HCT116 (cell line): ENCODE data around the gene TKFC. TPM values are rescaled to one million over a fixed set of nuclear protein-coding genes. Genes with fewer than 3 reads are reported as not detected.

ENCODE experiments used
- ATAC-seq: fragments of 200-7000 bp; cut with Tn5 transposase; 2 replicates; pipeline ENCODE4 v1.9.1; 2020; ENCODE audit warnings: mild to moderate bottlenecking, moderate library complexity
- BruUV-seq: library from RNA; stranded (reverse); fragments of 400-500 nt; replicated peaks from 2 replicates; lab custom pipeline; 2021; lab: Mats Ljungman, UMichigan
- CTCF ChIA-PET: fragments of 300-600 bp; sonication (Branson Sonifier 250); formaldehyde crosslinking; loops from one replicate; lab custom pipeline; 2021; ENCODE audit warnings: antibody characterized with exemption; lab: Charles Lee
- POLR2A ChIA-PET: fragments of 300-600, 350-600 bp; sonication (Branson Sonifier 250); formaldehyde crosslinking; loops from one replicate; lab custom pipeline; 2021; ENCODE audit warnings: antibody characterized with exemption; lab: Charles Lee
- RAD21 ChIA-PET, 2 experiments: fragments of 300-600 bp; sonication (Branson Sonifier 250); formaldehyde crosslinking; loops; one replicate each; lab custom pipeline; 2023; ENCODE audit warnings: low total read pairs in 2 of 2; ENCODE audit not compliant: uncharacterized antibody in 2 of 2, unreplicated experiment in 2 of 2, low non-redundant PET in 1 of 2; lab: Charles Lee
- DNase-seq: peaks from one replicate; pipeline ENCODE4 v3.0.0-alpha.2; 2010; ENCODE audit warnings: low read depth, low spot score
- H2AFZ ChIP-seq: fragments of 200-600 bp; shearing (Covaris generic), sonication (generic); 2 replicates; pipeline ENCODE4 v1.6.1; 2017; ENCODE audit warnings: low read depth, mixed run types, mixed read lengths, antibody characterized with exemption, low read length; ENCODE audit not compliant: poor library complexity, severe bottlenecking
- H3K27ac ChIP-seq: 2 replicates; pipeline ENCODE4 v1.5.1; 2012; ENCODE audit warnings: low read depth, low read length
- H3K27me3 ChIP-seq: fragments of 200-600 bp; sonication (generic); 2 replicates; pipeline ENCODE4 v1.6.1; 2016; ENCODE audit warnings: mixed run types, low read length, mixed read lengths; ENCODE audit not compliant: insufficient read depth
- H3K36me3 ChIP-seq, 2 experiments: fragments of 200-500 bp in 1 of 2; fragments of 200-600 bp in 1 of 2; sonication (Bioruptor generic) in 1 of 2; sonication (generic) in 1 of 2; 2 replicates each; pipeline versions ENCODE4 v1.5.1 to v1.6.1; 2014 to 2016; ENCODE audit warnings: low read length in 2 of 2, inconsistent platforms in 1 of 2, mixed read lengths in 1 of 2, mixed run types in 1 of 2; ENCODE audit not compliant: insufficient read depth in 2 of 2, control insufficient read depth in 1 of 2
- H3K4me1 ChIP-seq, 2 experiments: fragments of 200-600 bp in 1 of 2; sonication (generic) in 1 of 2; 2 replicates each; pipeline versions ENCODE4 v1.5.1 to v1.6.1; 2012 to 2017; ENCODE audit warnings: low read length in 2 of 2, inconsistent platforms in 1 of 2, mild to moderate bottlenecking in 1 of 2, mixed read lengths in 1 of 2, mixed run types in 1 of 2, moderate library complexity in 1 of 2; ENCODE audit not compliant: insufficient read depth in 2 of 2, control insufficient read depth in 1 of 2
- H3K4me2 ChIP-seq: fragments of 200-600 bp; sonication (generic); 2 replicates; pipeline ENCODE4 v1.6.1; 2017; ENCODE audit warnings: mixed run types, low read length, mixed read lengths
- H3K4me3 ChIP-seq, 2 experiments: fragments of 200-600 bp in 1 of 2; sonication (generic) in 1 of 2; replicated peaks in 1 of 2; 2 replicates each; pipeline ENCODE4 v1.5.1; 2011 to 2016; ENCODE audit warnings: low read length in 2 of 2, control low read depth in 1 of 2, low read depth in 1 of 2, mild to moderate bottlenecking in 1 of 2, mixed read lengths in 1 of 2, mixed run types in 1 of 2
- H3K79me2 ChIP-seq: fragments of 200-600 bp; sonication (generic); 2 replicates; pipeline ENCODE4 v1.6.1; 2017; ENCODE audit warnings: mild to moderate bottlenecking, mixed run types, low read length, moderate library complexity, mixed read lengths; ENCODE audit not compliant: insufficient read depth
- H3K9ac ChIP-seq: fragments of 200-600 bp; sonication (generic); 2 replicates; pipeline ENCODE4 v1.6.1; 2016; ENCODE audit warnings: low read length, mixed read lengths
- H3K9me2 ChIP-seq: fragments of 200-600 bp; sonication (generic), shearing (Covaris generic); 2 replicates; pipeline ENCODE4 v1.6.1; 2017; ENCODE audit warnings: mixed run types, mild to moderate bottlenecking, moderate library complexity; ENCODE audit not compliant: insufficient read depth
- H3K9me3 ChIP-seq, 2 experiments: fragments of 200-500 bp in 1 of 2; fragments of 200-600 bp in 1 of 2; sonication (Bioruptor generic) in 1 of 2; sonication (generic) in 1 of 2; 2 replicates each; pipeline ENCODE4 v1.6.1; 2014 to 2017; ENCODE audit warnings: low read length in 2 of 2, mixed read lengths in 2 of 2, inconsistent platforms in 1 of 2, low read depth in 1 of 2, mild to moderate bottlenecking in 1 of 2, mixed run types in 1 of 2, moderate library complexity in 1 of 2; ENCODE audit not compliant: control insufficient read depth in 1 of 2, insufficient read depth in 1 of 2
- H4K20me1 ChIP-seq: fragments of 200-600 bp; sonication (generic), shearing (Covaris generic); 2 replicates; pipeline ENCODE4 v1.6.1; 2017; ENCODE audit warnings: mixed run types, mild to moderate bottlenecking, moderate library complexity; ENCODE audit not compliant: insufficient read depth
- CBX3 ChIP-seq: IDR thresholded peaks from 2 replicates; pipeline ENCODE4 v1.6.1; 2012; ENCODE audit warnings: low read depth
- CEBPB ChIP-seq: IDR thresholded peaks from 2 replicates; pipeline ENCODE4 v1.6.1; 2012; ENCODE audit warnings: low read depth
- EGR1 ChIP-seq: IDR thresholded peaks from 2 replicates; pipeline ENCODE4 v1.6.1; 2012; ENCODE audit warnings: low read depth
- ELF1 ChIP-seq: IDR thresholded peaks from 2 replicates; pipeline ENCODE4 v1.6.1; 2012; ENCODE audit warnings: low read depth, borderline replicate concordance
- FOSL1 ChIP-seq: IDR thresholded peaks from 2 replicates; pipeline ENCODE4 v1.6.1; 2012; ENCODE audit warnings: low read depth
- JUND ChIP-seq: IDR thresholded peaks from 2 replicates; pipeline ENCODE4 v1.6.1; 2012
- POLR2A ChIP-seq: IDR thresholded peaks from 2 replicates; pipeline ENCODE4 v1.7.0; 2011; ENCODE audit warnings: borderline replicate concordance; ENCODE audit not compliant: insufficient read depth, insufficient read length; ENCODE audit errors: extremely low read depth
- RAD21 ChIP-seq: IDR thresholded peaks from 2 replicates; pipeline ENCODE4 v1.6.1; 2012; ENCODE audit warnings: low read depth, mild to moderate bottlenecking
- SIN3A ChIP-seq: IDR thresholded peaks from 2 replicates; pipeline ENCODE4 v1.6.1; 2012; ENCODE audit warnings: low read depth
- SRF ChIP-seq: IDR thresholded peaks from 2 replicates; pipeline ENCODE4 v1.6.1; 2012; ENCODE audit warnings: low read depth
- TCF7L2 ChIP-seq: IDR thresholded peaks from 2 replicates; pipeline ENCODE4 v1.7.0; 2011; ENCODE audit warnings: borderline replicate concordance, inconsistent platforms; ENCODE audit not compliant: insufficient read depth, insufficient read length; ENCODE audit errors: extremely low read depth
- ZNF274 ChIP-seq: fragments of 200-500 bp; sonication (Bioruptor generic); IDR thresholded peaks from 2 replicates; pipeline ENCODE4 v1.6.1; 2014; ENCODE audit warnings: mild to moderate bottlenecking, low read depth, low read length, inconsistent platforms
- intact Hi-C: fragments of 100-400 bp; cut with micrococcal nuclease; formaldehyde crosslinking; loops from 2 replicates; pipeline ENCODE4 v1.10.0; 2022
- total RNA-seq: library from RNA; stranded (reverse); gene quantifications from one replicate; pipeline ENCODE4 v1.2.1, GENCODE V29; 2021; ENCODE audit not compliant: unreplicated experiment
- TF ChIP-seq, protein P1 (sequence below): IDR thresholded peaks from 2 replicates; pipeline ENCODE4 v1.6.1; 2012
- TF ChIP-seq, protein P2 (sequence below): IDR thresholded peaks from 2 replicates; pipeline ENCODE4 v1.6.1; 2012
- TF ChIP-seq, protein P3 (sequence below), 3 experiments: fragments of 200-600 bp in 1 of 3; sonication (generic) in 1 of 3; IDR thresholded peaks in 2 of 3; conservative IDR thresholded peaks in 1 of 3; 2 replicates each; pipeline ENCODE4 v1.5.1; 2012 to 2017; ENCODE audit warnings: low read depth in 2 of 3, low read length in 2 of 3, antibody characterized with exemption in 1 of 3, borderline replicate concordance in 1 of 3, control low read depth in 1 of 3, mild to moderate bottlenecking in 1 of 3, mixed read lengths in 1 of 3, mixed run types in 1 of 3, moderate library complexity in 1 of 3; ENCODE audit not compliant: insufficient read depth in 1 of 3
- TF ChIP-seq, protein P4 (sequence below): IDR thresholded peaks from 2 replicates; pipeline ENCODE4 v1.6.1; 2011; ENCODE audit warnings: mild to moderate bottlenecking, low read length, moderate library complexity; ENCODE audit not compliant: insufficient replicate concordance; ENCODE audit errors: extremely low read depth

The TKFC gene
- total RNA-seq, 1 experiment from 2014 or later: 156 TPM

DNA sequence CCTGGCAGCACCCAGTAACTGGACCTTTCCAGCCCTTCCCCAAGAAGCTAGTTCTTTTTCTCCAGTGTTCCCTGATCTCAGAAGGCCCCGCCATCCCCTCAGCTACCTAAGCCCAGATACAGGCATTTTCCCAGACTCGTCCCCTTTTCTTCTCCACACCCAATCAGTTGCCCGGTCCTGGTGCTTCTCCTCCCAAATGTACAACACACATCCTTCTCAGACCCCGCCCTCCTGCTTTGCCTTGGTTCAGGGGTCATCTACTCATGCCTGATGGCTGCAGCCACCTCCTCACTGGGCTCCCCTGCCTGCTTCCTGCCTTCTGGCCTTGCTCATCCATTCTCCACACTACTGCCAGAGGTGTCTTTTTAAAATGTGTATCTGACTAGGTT, 6.5 kb downstream of the TKFC start:
- no peak for DNase-seq
- TF ChIP-seq FOSL1: no peak
- TF ChIP-seq CBX3: no peak
- TF ChIP-seq SRF: no peak
- TF ChIP-seq, protein P1, sequence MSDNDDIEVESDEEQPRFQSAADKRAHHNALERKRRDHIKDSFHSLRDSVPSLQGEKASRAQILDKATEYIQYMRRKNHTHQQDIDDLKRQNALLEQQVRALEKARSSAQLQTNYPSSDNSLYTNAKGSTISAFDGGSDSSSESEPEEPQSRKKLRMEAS: no peak
- TF ChIP-seq, protein P2, sequence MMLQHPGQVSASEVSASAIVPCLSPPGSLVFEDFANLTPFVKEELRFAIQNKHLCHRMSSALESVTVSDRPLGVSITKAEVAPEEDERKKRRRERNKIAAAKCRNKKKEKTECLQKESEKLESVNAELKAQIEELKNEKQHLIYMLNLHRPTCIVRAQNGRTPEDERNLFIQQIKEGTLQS: no peak
- no peaks in the 10 kb centered on the region for H3K27me3 ChIP-seq
- POLR2A ChIA-PET: interaction anchor here (1.3 kb wide), 1 partner anchor 23 kb away, joined by 4 read pairs; the partner anchor contains the start of genes CYB561A3 and TMEM138
- no peak overlapping the region for H2AFZ ChIP-seq
- H4K20me1 ChIP-seq: no peaks in the 10 kb centered on the region
- ATAC-seq: no peak
- peaks cover 12 to 22% of the 10 kb centered on the region in 2 experiments for H3K4me1 ChIP-seq
- H3K36me3 ChIP-seq: peaks cover 10% of the 10 kb centered on the region in 2 experiments; a peak in 3 of 4 replicates
- RAD21 ChIA-PET: no interaction called here
- H3K27ac ChIP-seq: no peak overlapping the region
- CTCF ChIA-PET: no interaction called here
- no peaks in the 10 kb centered on the region for H3K9me3 ChIP-seq
- H3K9me2 ChIP-seq: no peaks in the 10 kb centered on the region
- H3K79me2 ChIP-seq: peaks cover 10% of the 10 kb centered on the region; the same call in 1 of the 2 replicates
- intact Hi-C loops: loop anchor here (5.0 kb wide), 1 partner anchor 288 kb away; no protein-coding TSS in a partner anchor
- H3K4me3 ChIP-seq: no peak overlapping the region
- no TSS peak for BruUV-seq
- no peak overlapping the region for H3K4me2 ChIP-seq
- H3K9ac ChIP-seq: no peak overlapping the region

DNA sequence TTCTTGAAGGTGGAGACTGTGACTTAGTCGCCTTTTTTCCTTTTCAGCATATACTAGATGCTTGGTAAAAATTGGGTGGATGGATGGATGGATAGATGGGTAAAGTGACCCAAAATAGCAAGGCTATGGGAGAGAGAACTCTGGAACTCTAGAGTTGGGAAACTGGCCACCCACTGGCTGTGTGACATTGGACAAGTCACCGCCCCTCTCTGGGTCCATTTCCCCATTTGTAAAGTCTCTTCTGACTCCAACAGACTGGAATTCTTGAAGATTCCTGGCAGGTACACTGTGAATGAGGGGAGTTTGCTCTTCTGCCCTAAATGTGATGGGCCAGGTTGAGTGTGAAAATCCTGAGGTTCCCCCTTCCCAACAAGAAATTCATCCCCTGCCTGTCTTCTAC, 8.0 kb downstream of the TKFC start:
- Histone ChIP-seq H3K27me3 (no peaks in the 10 kb centered on the region), H3K27ac (no peak overlapping the region), H3K9ac (no peak overlapping the region), H3K4me2 (no peak overlapping the region), H4K20me1 (no peaks in the 10 kb centered on the region), H3K36me3 (peaks cover 10 to 11% of the 10 kb centered on the region in 2 experiments; a peak in 3 of 4 replicates), H3K4me1 (peaks cover 0 to 7% of the 10 kb centered on the region in 2 experiments; a peak in 2 of 4 replicates), H2AFZ (no peak overlapping the region), H3K9me3 (no peaks in the 10 kb centered on the region), H3K9me2 (no peaks in the 10 kb centered on the region), H3K79me2 (no peaks in the 10 kb centered on the region), H3K4me3 (no peak overlapping the region)
- intact Hi-C loops: no loop called here
- CTCF ChIA-PET: no interaction called here
- ATAC-seq (no peak), DNase-seq (no peak)
- no peak for TF ChIP-seq JUND
- TF ChIP-seq, protein P2: no peak
- no peak for TF ChIP-seq RAD21
- TF ChIP-seq CEBPB: no peak
- TF ChIP-seq, protein P3, sequence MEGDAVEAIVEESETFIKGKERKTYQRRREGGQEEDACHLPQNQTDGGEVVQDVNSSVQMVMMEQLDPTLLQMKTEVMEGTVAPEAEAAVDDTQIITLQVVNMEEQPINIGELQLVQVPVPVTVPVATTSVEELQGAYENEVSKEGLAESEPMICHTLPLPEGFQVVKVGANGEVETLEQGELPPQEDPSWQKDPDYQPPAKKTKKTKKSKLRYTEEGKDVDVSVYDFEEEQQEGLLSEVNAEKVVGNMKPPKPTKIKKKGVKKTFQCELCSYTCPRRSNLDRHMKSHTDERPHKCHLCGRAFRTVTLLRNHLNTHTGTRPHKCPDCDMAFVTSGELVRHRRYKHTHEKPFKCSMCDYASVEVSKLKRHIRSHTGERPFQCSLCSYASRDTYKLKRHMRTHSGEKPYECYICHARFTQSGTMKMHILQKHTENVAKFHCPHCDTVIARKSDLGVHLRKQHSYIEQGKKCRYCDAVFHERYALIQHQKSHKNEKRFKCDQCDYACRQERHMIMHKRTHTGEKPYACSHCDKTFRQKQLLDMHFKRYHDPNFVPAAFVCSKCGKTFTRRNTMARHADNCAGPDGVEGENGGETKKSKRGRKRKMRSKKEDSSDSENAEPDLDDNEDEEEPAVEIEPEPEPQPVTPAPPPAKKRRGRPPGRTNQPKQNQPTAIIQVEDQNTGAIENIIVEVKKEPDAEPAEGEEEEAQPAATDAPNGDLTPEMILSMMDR (IDR thresholded peaks at IDR 0.05 in 2 of 3, conservative IDR thresholded peaks at IDR 0.05 in 1 of 3; ENCODE audit: borderline replicate concordance in 1 of 3, insufficient read depth in 1 of 3, low read depth in 2 of 3, low read length in 2 of 3): no peak
- TF ChIP-seq POLR2A: no peak
- TF ChIP-seq ELF1: no peak
- no peak for TF ChIP-seq SIN3A
- no peak for TF ChIP-seq TCF7L2
- no peak for TF ChIP-seq ZNF274
- TF ChIP-seq, protein P4, sequence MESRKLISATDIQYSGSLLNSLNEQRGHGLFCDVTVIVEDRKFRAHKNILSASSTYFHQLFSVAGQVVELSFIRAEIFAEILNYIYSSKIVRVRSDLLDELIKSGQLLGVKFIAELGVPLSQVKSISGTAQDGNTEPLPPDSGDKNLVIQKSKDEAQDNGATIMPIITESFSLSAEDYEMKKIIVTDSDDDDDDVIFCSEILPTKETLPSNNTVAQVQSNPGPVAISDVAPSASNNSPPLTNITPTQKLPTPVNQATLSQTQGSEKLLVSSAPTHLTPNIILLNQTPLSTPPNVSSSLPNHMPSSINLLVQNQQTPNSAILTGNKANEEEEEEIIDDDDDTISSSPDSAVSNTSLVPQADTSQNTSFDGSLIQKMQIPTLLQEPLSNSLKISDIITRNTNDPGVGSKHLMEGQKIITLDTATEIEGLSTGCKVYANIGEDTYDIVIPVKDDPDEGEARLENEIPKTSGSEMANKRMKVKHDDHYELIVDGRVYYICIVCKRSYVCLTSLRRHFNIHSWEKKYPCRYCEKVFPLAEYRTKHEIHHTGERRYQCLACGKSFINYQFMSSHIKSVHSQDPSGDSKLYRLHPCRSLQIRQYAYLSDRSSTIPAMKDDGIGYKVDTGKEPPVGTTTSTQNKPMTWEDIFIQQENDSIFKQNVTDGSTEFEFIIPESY: no peak
- TF ChIP-seq EGR1: no peak
- no TSS peak for BruUV-seq
- RAD21 ChIA-PET: no interaction called here
- POLR2A ChIA-PET: no interaction called here
